Measurements from ENCODE around the gene TMUB1.

DNA sequence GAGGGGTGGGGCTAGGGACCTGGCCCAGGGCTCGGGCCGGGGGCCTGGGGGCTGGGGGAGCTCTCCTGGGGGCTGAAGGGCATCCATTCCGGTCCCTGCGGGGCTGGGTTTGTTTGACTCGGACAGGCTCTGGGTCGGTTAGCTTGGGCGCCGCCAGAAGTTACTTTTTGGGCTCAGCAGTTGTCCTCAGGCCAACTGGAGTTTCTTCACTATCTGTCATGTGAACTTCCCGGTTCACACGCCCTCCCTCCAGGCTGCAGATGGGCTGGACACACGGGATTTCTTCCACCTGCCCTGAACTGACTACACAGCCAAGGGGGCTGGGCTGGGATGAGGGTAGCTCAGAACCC is 20.1 kb downstream of the TMUB1 start:
- TF ChIP-seq, protein P1, sequence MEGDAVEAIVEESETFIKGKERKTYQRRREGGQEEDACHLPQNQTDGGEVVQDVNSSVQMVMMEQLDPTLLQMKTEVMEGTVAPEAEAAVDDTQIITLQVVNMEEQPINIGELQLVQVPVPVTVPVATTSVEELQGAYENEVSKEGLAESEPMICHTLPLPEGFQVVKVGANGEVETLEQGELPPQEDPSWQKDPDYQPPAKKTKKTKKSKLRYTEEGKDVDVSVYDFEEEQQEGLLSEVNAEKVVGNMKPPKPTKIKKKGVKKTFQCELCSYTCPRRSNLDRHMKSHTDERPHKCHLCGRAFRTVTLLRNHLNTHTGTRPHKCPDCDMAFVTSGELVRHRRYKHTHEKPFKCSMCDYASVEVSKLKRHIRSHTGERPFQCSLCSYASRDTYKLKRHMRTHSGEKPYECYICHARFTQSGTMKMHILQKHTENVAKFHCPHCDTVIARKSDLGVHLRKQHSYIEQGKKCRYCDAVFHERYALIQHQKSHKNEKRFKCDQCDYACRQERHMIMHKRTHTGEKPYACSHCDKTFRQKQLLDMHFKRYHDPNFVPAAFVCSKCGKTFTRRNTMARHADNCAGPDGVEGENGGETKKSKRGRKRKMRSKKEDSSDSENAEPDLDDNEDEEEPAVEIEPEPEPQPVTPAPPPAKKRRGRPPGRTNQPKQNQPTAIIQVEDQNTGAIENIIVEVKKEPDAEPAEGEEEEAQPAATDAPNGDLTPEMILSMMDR (conservative IDR thresholded peaks at IDR 0.05; ENCODE audit: low read depth, low read length), result no peak
- TF ChIP-seq EZH2 (IDR thresholded peaks at IDR 0.05; ENCODE audit: borderline replicate concordance, low read depth, low read length, poor library complexity, severe bottlenecking), result no peak
